GM18870 (cell line): Measurements from ENCODE around the gene POM121.
"Not testable (repeated sequence)": the region's sequence is repeated elsewhere in the genome, so short reads cannot be mapped to it uniquely, and the experiment has no call there.

Experiments used
- ATAC-seq: cut with Tn5 transposase; IDR thresholded peaks from one replicate; pipeline ENCODE4 v1.9.1; 2021; ENCODE audit warnings: moderate library complexity; ENCODE audit not compliant: unreplicated experiment

POM121 gene

GRCh38 chr7:72949276-72949675, 24.4 kb downstream of the POM121 start:
- not testable (repeated sequence) for ATAC-seq

GRCh38 chr7:72949686-72950085, 24.8 kb downstream of the POM121 start:
- ATAC-seq = not testable (repeated sequence)

GRCh38 chr7:72950432-72950831, 25.5 kb downstream of the POM121 start:
- not testable (repeated sequence) for ATAC-seq

- ATAC-seq = peak; percentile 39
These were observed 29.1 kb downstream of the POM121 start for GRCh38 chr7:72953901-72954562.

GRCh38 chr7:72954563-72955198, 29.8 kb downstream of the POM121 start:
- peak; percentile 82 for ATAC-seq

GRCh38 chr7:72960029-72960428, 35.1 kb downstream of the POM121 start:
- not testable (repeated sequence) for ATAC-seq

GRCh38 chr7:72960626-72961345, 35.9 kb downstream of the POM121 start:
- not testable (repeated sequence) for ATAC-seq

GRCh38 chr7:72961346-72961650, 36.4 kb downstream of the POM121 start:
- not testable (repeated sequence) for ATAC-seq

- not testable (repeated sequence) for ATAC-seq
These were observed 38.2 kb downstream of the POM121 start for GRCh38 chr7:72963056-72963455.

- ATAC-seq = not testable (repeated sequence)
These were observed 40.5 kb downstream of the POM121 start for GRCh38 chr7:72965186-72965975.

GRCh38 chr7:72966892-72967291, 42.0 kb downstream of the POM121 start:
- ATAC-seq = not testable (repeated sequence)

- ATAC-seq = not testable (repeated sequence)
These were observed 44.2 kb downstream of the POM121 start, which contains the start of gene TRIM74 for GRCh38 chr7:72968980-72969516. TRIM74 (minus strand) TSS chr7:72969466; CDS start chr7:72966157, 3,309 bp downstream.

GRCh38 chr7:72969688-72970087, 44.8 kb downstream of the POM121 start:
- not testable (repeated sequence) for ATAC-seq

- not testable (repeated sequence) for ATAC-seq
These were observed 46.6 kb downstream of the POM121 start for GRCh38 chr7:72971505-72971904.

GRCh38 chr7:72974781-72975180, 49.9 kb downstream of the POM121 start:
- ATAC-seq = not testable (repeated sequence)

GRCh38 chr7:72975656-72976286, 50.9 kb downstream of the POM121 start:
- ATAC-seq = not testable (repeated sequence)

- ATAC-seq = not testable (repeated sequence)
These were observed 51.5 kb downstream of the POM121 start for GRCh38 chr7:72976434-72976833.

GRCh38 chr7:72980382-72980781, 55.5 kb downstream of the POM121 start:
- not testable (repeated sequence) for ATAC-seq

- not testable (repeated sequence) for ATAC-seq
These were observed 57.2 kb downstream of the POM121 start for GRCh38 chr7:72982084-72982483.
